Stimulated activated memory B cell treated with anti-CD40 and anti-IgM and Interleukin-4, amounts not matched to agents 10 μg/mL and 1 μg/mL and 100 μg/mL, for 72 hours (primary cell): ENCODE measurements around the gene CEP76.
A peak's percentile ranks its signal among the peaks of the same experiment; 100 is the strongest.

ENCODE experiments used
- ATAC-seq: fragments of 150-1000 bp; cut with Tn5 transposase; 2 replicates; pipeline ENCODE4 v1.10.0; 2021
- H3K27ac Mint-ChIP-seq: one replicate; pipeline ENCODE4 v1.8.0; 2022; ENCODE audit warnings: mild to moderate bottlenecking, mixed read lengths
- H3K27me3 Mint-ChIP-seq: one replicate; pipeline ENCODE4 v1.8.0; 2022; ENCODE audit warnings: mixed read lengths
- H3K36me3 Mint-ChIP-seq: one replicate; pipeline ENCODE4 v1.8.0; 2022; ENCODE audit warnings: mixed read lengths
- H3K4me1 Mint-ChIP-seq: one replicate; pipeline ENCODE4 v1.8.0; 2022; ENCODE audit warnings: mixed read lengths
- H3K4me3 Mint-ChIP-seq: one replicate; pipeline ENCODE4 v1.8.0; 2022; ENCODE audit warnings: mild to moderate bottlenecking, moderate library complexity, mixed read lengths
- H3K9me3 Mint-ChIP-seq: one replicate; pipeline ENCODE4 v1.8.0; 2022; ENCODE audit warnings: mixed read lengths

CEP76 gene, protein sequence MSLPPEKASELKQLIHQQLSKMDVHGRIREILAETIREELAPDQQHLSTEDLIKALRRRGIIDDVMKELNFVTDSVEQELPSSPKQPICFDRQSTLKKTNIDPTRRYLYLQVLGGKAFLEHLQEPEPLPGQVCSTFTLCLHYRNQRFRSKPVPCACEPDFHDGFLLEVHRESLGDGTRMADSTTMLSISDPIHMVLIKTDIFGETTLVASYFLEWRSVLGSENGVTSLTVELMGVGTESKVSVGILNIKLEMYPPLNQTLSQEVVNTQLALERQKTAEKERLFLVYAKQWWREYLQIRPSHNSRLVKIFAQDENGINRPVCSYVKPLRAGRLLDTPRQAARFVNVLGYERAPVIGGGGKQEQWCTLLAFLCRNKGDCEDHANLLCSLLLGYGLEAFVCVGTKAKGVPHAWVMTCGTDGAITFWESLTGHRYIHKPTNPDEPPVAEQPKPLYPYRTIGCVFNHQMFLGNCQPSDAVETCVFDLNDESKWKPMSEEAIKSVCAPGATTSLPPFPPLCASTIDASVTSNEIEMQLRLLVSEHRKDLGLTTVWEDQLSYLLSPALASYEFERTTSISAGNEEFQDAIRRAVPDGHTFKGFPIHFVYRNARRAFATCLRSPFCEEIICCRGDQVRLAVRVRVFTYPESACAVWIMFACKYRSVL

DNA sequence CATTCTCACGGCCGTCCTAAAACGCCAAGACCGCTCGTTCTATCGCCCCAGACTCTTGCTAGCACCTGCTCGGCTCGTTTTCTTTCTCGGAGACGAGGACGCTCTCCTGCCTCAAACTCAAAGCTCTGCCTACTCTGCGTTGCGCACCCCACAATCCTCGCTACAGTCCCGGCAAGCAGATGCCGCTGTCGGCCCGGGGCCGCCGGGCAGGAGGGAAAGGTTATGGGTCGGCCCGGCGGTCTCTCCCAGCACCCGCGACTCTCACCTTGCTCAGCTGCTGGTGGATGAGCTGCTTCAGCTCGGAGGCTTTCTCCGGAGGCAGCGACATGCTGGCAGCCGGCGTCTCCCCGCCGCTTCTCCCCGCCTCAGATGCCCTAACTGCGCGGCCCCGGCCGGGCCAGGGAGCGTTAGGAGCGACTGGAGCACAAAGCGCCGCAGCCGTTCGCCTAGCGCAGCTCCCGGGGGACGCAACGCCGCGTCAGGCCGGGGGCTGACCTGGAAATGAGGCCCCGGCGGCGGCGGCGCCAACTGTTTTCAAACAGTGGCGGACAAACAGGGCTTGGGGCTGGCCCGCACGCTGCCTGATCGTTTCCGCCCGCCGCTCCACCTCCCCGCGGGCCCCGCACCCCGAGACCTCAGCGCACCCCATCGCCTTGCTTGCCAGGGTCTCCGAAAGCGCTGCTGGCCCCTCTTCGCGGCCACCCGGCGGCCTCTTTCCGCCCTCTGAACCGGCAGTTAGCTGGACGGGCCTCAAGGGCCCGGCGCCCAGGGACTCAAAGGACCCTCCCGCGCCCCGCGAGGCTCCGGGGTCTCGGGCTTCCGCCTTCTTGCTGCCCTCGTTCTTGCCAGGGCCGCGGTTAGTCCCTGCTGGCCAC lies at the start of gene CEP76, which contains the start of gene PSMG2:
TSS of gene CEP76 (minus strand) at position 503 of the 875 bp plus-strand sequence. CDS start at position 328, 175 bp downstream.
TSS of gene PSMG2 (plus strand) at position 822 of the 875 bp plus-strand sequence. CDS start 66 bp downstream, outside the sequence.
- H3K27ac Mint-ChIP-seq = peak within 1 kb of the TSS; percentile 100
- H3K36me3 Mint-ChIP-seq = peaks cover 10% of the 10 kb centered on the region
- peaks cover 44% of the 10 kb centered on the region for H3K4me1 Mint-ChIP-seq
- H3K9me3 Mint-ChIP-seq = no peaks in the 10 kb centered on the region
- H3K4me3 Mint-ChIP-seq = peak within 1 kb of the TSS; percentile 100
- no peaks in the 10 kb centered on the region for H3K27me3 Mint-ChIP-seq
- peak; percentile 96 for ATAC-seq

- no peak overlapping the region for H3K4me3 Mint-ChIP-seq
- no peaks in the 10 kb centered on the region for H3K9me3 Mint-ChIP-seq
- H3K36me3 Mint-ChIP-seq = no peaks in the 10 kb centered on the region
- H3K4me1 Mint-ChIP-seq = peaks cover 20% of the 10 kb centered on the region
- H3K27ac Mint-ChIP-seq = no peak overlapping the region
- H3K27me3 Mint-ChIP-seq = peaks cover 34% of the 10 kb centered on the region
- ATAC-seq = peak; percentile 27
Observed at GRCh38 chr18:12751891-12752290, 49.4 kb upstream of the CEP76 start.

- H3K27me3 Mint-ChIP-seq = peaks cover 38% of the 10 kb centered on the region
- no peak for ATAC-seq
- peaks cover 20% of the 10 kb centered on the region for H3K4me1 Mint-ChIP-seq
- H3K36me3 Mint-ChIP-seq = no peaks in the 10 kb centered on the region
- H3K9me3 Mint-ChIP-seq = no peaks in the 10 kb centered on the region
- no peak overlapping the region for H3K4me3 Mint-ChIP-seq
- no peak overlapping the region for H3K27ac Mint-ChIP-seq
Observed at GRCh38 chr18:12751503-12751884, 49.0 kb upstream of the CEP76 start.

DNA sequence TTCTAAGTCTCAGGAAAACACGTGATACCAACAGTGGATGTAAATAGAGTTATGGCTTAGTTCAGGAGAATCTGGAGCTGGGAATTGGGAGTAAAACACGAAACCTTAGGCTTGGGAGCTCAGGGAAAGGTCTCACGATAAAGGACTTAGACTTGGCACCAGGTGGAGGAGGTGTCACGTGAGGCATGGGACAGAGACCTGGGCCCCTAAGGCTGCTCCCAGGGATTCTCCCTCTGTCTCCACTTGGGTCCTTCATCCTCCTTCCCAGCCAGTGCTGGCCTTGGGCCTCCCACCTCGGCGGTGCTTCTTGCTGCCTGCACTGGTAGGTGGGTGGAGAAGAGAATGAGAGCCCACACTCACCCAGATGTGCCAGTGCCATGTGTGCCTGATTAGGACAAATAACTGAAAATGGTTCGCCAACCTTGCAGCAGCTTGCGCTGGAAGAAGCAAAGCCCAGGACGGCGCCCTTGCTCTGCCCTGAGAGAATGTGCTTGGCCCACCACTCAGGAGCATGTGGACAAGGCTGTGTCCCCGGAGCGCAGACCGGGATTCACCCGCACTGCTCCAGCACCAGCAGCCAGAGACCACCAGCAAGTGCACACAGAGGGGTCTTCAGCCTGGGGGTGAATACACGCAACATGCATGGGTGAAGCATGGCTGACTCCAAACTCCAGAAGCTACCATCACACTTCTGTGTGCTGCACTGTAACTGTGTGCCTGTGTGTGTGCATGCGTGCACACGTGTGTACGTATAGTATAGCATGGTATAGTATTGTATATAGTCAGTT lies 48.4 kb upstream of the CEP76 start:
- Mint-ChIP-seq H3K27me3 (peaks cover 42% of the 10 kb centered on the region), H3K9me3 (no peaks in the 10 kb centered on the region), H3K4me1 (peaks cover 20% of the 10 kb centered on the region), H3K36me3 (no peaks in the 10 kb centered on the region), H3K27ac (no peak overlapping the region), H3K4me3 (no peak overlapping the region)
- no peak for ATAC-seq

- Mint-ChIP-seq H3K27me3 (peaks cover 42% of the 10 kb centered on the region), H3K27ac (no peak overlapping the region), H3K4me3 (peak overlapping the region; percentile 23), H3K36me3 (no peaks in the 10 kb centered on the region), H3K9me3 (no peaks in the 10 kb centered on the region), H3K4me1 (peaks cover 20% of the 10 kb centered on the region)
- peak; percentile 74 for ATAC-seq
Observed at GRCh38 chr18:12750076-12750714, 47.7 kb upstream of the CEP76 start.

DNA sequence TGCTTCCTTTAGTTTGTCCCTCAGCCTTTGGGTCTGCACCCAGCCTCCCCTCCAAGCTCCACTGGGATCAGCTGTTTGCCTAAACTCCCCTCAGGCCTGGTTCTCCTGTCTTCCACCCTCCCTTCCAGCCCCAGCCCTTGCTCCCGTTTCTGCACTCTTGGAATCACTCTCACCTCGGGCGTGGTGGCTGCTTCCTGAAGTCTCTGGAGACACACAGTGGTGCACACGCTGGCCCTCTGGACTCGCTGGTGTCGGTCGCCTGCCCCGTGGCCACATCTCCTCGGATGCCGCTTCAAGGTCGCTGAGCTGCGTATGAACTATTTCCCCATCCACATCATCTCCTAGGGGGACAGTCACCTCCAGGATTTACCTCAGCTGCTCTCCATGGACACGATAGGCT lies 46.6 kb upstream of the CEP76 start:
- peaks cover 42% of the 10 kb centered on the region for H3K27me3 Mint-ChIP-seq
- no peak overlapping the region for H3K27ac Mint-ChIP-seq
- no peaks in the 10 kb centered on the region for H3K9me3 Mint-ChIP-seq
- no peak for ATAC-seq
- no peak overlapping the region for H3K4me3 Mint-ChIP-seq
- H3K36me3 Mint-ChIP-seq = no peaks in the 10 kb centered on the region
- peaks cover 20% of the 10 kb centered on the region for H3K4me1 Mint-ChIP-seq

GRCh38 chr18:12748671-12749070 lies 46.1 kb upstream of the CEP76 start:
- H3K27me3 Mint-ChIP-seq = peaks cover 42% of the 10 kb centered on the region
- H3K27ac Mint-ChIP-seq = no peak overlapping the region
- H3K4me3 Mint-ChIP-seq = no peak overlapping the region
- peaks cover 20% of the 10 kb centered on the region for H3K4me1 Mint-ChIP-seq
- no peaks in the 10 kb centered on the region for H3K9me3 Mint-ChIP-seq
- H3K36me3 Mint-ChIP-seq = no peaks in the 10 kb centered on the region
- ATAC-seq = no peak

GRCh38 chr18:12747530-12748315 lies 45.2 kb upstream of the CEP76 start:
- H3K27ac Mint-ChIP-seq = no peak overlapping the region
- H3K4me3 Mint-ChIP-seq = no peak overlapping the region
- no peaks in the 10 kb centered on the region for H3K9me3 Mint-ChIP-seq

GRCh38 chr18:12745095-12745795 lies 42.7 kb upstream of the CEP76 start:
- no peak overlapping the region for H3K4me3 Mint-ChIP-seq
- H3K27ac Mint-ChIP-seq = no peak overlapping the region
- no peak for ATAC-seq
- H3K4me1 Mint-ChIP-seq = peaks cover 13% of the 10 kb centered on the region
- H3K36me3 Mint-ChIP-seq = no peaks in the 10 kb centered on the region
- H3K9me3 Mint-ChIP-seq = no peaks in the 10 kb centered on the region
- H3K27me3 Mint-ChIP-seq = peaks cover 34% of the 10 kb centered on the region

More at GRCh38 chr18:12747530-12748315, 45.2 kb upstream of the CEP76 start:
- H3K4me1 Mint-ChIP-seq = peaks cover 20% of the 10 kb centered on the region
- no peaks in the 10 kb centered on the region for H3K36me3 Mint-ChIP-seq
- peaks cover 42% of the 10 kb centered on the region for H3K27me3 Mint-ChIP-seq
- ATAC-seq = no peak

GRCh38 chr18:12744103-12744502 lies 41.6 kb upstream of the CEP76 start:
- Mint-ChIP-seq H3K36me3 (no peaks in the 10 kb centered on the region), H3K4me1 (peaks cover 2% of the 10 kb centered on the region), H3K9me3 (no peaks in the 10 kb centered on the region), H3K27ac (no peak overlapping the region), H3K4me3 (no peak overlapping the region), H3K27me3 (peaks cover 23% of the 10 kb centered on the region)
- ATAC-seq = no peak

DNA sequence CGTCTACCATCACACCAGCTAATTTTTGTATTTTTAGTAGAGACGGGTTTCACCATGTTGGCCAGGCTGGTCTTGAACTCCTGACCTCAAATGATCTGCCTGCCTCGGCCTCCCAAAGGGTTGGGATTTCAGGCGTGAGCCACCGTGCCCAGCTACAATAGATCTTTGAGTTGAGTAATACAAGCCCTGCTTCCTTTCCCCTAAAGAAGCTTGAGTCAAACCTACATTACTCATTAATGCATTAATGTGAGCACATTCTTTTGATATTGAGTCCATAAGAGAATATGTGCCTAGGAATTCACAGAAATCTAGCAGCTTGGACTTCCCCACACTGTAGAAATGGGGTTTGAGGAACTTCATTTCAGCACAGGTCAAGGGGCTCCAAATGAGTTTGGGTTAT lies 39.9 kb upstream of the CEP76 start:
- no peak for ATAC-seq
- H3K4me3 Mint-ChIP-seq = no peak overlapping the region
- H3K36me3 Mint-ChIP-seq = no peaks in the 10 kb centered on the region
- no peaks in the 10 kb centered on the region for H3K9me3 Mint-ChIP-seq
- H3K4me1 Mint-ChIP-seq = no peaks in the 10 kb centered on the region
- peaks cover 11% of the 10 kb centered on the region for H3K27me3 Mint-ChIP-seq
- H3K27ac Mint-ChIP-seq = no peak overlapping the region

GRCh38 chr18:12741351-12741750 lies 38.8 kb upstream of the CEP76 start:
- Mint-ChIP-seq H3K4me1 (no peaks in the 10 kb centered on the region), H3K9me3 (no peaks in the 10 kb centered on the region), H3K27me3 (peaks cover 3% of the 10 kb centered on the region), H3K36me3 (no peaks in the 10 kb centered on the region), H3K4me3 (no peak overlapping the region), H3K27ac (no peak overlapping the region)
- ATAC-seq = no peak

DNA sequence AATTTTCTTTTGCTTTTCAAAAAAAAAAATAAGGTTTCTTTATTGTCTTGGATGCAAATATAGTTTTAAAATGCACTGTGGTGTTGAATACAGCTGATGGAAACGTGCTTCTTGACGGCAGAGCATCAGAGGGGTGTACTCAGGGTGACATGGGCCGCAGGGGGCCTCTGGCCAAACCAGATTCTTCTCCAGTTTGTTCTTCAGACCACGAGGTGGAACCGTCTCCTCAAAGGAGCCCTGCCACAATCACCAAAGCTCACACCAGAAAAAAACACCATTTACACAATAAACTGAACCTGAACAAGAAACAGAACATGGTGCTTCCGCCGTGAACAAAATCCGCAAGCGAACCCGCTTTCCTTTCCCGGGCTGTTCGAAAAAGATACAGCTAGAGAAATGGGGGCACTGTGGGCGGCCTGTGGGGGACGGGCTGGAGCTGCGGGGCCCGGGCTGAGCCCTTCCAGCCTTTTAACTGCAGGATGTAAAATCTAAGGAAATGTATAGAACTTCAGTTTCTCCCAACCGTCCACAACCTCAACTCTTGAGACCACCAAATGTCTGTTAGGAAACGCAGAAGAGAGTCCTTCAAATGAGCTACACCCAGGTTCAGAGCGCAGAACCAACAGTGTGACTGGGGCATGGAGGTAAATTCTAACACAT lies 34.9 kb upstream of the CEP76 start:
- Mint-ChIP-seq H3K9me3 (no peaks in the 10 kb centered on the region), H3K27me3 (no peaks in the 10 kb centered on the region), H3K36me3 (no peaks in the 10 kb centered on the region), H3K4me3 (no peak overlapping the region), H3K27ac (no peak overlapping the region), H3K4me1 (no peaks in the 10 kb centered on the region)
- ATAC-seq = no peak
